NCI-H1436 (cell line): Measurements from ENCODE around the gene USP34.
"Not testable (repeated sequence)": the region's sequence is repeated elsewhere in the genome, so short reads cannot be mapped to it uniquely, and the experiment has no call there.

ENCODE experiments used
- DNase-seq: peaks from one replicate; lab custom pipeline; 2025; lab: John Stamatoyannopoulos, UW

The USP34 gene

GRCh38 chr2:61470965-61471904, at the start of gene USP34:
TSS of gene USP34 (minus strand) at chr2:61471087. CDS start at chr2:61470692, 395 bp downstream.
- peak; percentile 88 for DNase-seq

DNA sequence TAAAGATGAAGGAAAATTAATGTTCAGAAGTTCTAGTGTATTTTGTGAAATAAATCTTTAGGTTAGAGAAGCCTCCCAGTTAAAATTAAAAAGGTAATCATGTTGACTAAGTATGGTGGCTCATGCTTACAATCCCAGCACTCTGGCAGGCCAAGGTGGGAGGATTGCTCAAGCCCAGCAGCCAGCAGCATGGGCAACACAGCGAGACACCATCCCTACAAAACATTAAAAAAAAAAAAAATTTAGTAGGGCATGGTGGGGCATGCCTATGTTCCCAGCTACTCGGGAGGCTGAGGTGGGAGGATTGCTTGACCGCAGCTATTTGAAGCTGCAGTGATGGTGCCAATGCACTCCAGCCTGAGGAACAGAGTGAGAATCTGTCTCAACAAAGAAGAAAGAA, 49.4 kb upstream of the USP34 start:
- DNase-seq = no peak

DNA sequence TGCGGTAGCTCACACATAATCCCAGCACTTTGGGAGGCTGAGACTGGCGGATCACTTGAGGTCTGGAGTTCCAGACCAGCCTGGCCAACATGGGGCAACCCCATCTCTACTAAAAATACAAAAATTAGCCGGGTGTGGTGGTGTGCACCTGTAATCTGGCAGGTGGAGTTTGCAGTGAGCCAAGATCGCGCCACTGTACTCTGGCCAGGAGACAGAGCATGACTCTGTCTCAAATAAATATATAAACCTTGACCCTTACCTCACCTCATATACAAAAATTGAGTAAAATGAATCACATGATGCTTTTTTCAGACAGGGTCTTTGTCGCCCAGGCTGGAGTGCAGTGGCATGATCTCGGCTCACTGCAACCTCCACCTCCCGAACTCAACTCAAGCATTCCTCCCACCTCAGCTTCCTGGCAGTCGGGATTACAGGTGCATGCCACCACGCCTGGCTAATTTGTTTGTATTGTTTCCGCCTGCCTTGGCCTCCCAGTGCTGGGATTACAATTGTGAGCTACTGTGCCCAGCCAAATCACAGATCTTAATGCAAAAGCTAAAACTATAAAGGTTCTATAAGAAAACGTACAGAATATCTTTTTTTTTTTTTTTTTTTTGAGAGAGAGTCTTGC, 42.0 kb upstream of the USP34 start:
- no peak for DNase-seq

DNA sequence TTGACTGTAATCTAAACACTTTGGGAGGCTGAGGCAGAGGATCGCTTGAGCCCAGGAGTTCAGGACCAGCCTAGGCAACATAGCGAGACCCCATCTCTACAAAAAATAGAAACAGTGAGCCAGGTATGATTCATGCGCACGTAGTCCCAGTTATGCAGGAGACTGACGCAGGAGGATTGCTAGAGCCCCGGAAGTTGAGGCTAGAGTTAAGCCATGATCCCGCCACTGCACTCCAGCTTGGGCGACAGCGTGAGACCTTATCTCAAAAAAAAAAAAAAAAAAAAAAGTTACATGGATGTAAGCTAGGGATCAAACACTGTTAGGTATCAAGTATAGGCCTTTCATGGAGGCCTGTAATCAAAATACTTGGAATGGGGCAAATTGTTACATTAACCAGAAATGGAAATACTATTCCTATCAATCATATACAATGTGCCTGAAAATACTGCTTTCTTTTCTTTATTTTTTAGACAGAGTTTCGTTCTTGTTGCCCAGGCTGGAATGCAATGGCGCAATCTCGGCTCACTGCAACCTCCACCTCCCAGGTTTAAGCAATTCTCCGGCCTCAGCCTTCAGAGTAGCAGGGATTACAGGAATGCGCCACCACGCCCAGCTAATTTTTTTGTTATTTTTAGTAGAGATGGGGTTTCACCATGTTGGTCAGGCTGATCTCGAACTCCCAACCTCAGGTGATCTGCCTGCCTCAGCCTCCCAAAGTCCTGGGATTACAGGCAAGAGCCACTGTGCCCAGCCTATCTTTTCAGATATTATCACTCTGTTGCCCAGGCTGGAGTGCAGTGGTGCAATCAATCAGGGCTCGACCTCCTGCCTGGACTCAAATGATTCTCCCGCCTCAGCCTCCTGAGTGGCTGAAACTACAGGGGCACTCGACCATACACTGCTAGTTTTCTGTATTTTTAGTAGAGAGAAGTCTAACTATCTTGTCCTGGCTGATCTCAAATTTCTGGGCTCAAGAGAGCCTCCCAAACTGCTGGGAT, 40.1 kb upstream of the USP34 start:
- DNase-seq = no peak

- DNase-seq = no peak
Observed at GRCh38 chr2:61504949-61505348, 34.1 kb upstream of the USP34 start.

DNA sequence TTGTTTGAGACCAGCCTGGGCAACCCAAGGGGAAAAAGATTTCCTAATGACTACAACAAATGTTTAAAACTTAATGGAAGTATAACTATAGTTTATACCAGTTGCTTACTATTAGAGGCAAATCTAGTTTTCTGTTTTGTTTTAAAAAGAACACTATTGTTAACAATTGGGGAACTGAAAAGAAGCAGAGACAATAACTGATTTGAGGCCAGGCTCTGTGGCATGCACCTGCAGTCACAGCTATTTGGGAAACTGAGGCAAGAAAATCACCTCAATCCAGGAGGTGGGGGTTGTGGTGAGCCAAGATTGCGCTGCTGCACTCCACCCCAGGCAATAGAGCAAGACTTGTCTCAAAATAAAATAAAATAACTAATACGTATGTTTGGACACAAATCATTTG, 28.2 kb upstream of the USP34 start:
- DNase-seq = no peak

GRCh38 chr2:61493523-61493942, 22.6 kb upstream of the USP34 start:
- DNase-seq = no peak

DNA sequence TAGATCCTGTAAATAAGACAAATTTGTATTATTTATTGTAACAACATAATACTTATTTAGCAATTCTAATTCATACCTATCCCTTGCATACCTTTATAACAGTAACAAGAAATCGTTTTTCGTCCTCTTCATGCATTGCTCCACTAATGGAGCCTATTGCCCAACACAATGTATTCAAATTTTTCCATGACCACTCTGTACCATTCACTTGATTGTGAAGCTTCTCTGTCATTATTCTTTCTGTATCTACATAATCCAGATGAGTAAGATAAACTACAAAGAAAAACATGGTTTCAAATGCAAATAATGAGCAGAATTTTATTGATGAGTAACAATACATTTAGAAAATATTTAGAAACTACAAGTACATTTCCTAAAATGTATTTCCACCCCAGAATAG, 21.6 kb upstream of the USP34 start:
- no peak for DNase-seq

DNA sequence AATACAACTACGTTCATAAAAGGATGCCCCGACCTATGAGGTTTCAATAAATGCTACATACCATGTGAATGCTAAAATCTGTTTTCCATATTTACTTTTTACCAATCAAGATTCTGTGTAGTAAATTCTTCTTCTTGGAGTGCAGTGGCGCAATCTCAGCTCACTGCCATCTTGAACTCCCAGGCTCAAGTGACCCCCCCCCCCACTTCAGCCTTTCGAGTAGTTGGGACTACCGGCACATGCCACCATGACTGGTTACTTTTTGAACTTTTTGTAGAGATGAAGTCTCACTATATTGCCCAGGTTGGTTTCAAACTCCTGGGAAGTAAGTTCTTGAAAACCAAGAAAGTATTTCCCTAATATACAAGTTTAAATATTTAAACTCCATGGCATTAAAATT, 14.4 kb upstream of the USP34 start:
- DNase-seq = no peak

DNA sequence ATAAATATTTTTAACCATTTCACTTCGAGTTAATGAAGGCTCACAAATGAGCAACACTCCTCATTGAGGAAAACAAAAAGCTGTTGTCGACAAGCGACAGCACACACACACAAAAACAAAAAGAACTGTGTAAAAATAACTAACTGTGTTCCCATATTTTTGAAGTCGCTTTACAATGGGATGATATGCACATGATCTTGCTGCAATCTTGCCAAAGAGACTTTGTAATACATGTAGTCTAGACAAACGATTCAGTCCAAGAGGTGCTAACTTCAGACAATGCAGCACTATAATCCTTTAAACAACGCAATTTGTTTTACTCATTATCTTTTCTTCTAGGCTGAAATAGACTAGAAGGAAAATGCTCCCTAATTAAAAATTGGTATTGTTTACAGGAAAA, 7.2 kb upstream of the USP34 start:
- no peak for DNase-seq

DNA sequence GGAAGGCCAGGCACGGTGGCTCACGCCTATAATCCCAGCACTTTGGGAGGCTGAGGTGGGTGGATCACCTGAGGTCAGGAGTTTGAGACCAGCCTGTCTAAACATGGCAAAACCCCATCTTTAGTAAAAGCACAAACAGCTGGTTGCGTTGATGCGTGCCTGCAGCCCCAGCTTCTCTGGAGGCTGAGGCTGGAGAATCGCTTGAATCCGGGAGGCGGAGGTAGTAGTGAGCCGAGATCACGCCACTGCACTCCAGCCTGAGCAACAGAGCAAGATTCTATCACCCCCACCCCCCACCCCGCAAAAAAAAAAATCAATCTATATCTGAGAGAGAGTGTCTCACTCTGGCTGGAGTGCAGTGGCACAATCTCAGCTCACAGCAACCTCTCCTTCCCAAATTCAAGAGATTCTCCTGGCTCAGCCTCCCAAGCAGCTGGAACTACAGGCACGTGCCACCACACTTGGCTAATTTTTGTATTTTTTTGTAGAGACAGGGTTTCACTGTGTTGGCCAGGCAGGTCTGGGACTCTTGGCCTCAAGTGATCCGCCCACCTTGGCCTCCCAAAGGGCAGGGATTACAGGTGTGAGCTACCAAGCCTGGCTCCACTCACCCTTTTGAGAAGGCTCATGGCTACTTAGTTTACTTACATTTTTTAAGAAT, 6.2 kb upstream of the USP34 start:
- not testable (repeated sequence) for DNase-seq

DNA sequence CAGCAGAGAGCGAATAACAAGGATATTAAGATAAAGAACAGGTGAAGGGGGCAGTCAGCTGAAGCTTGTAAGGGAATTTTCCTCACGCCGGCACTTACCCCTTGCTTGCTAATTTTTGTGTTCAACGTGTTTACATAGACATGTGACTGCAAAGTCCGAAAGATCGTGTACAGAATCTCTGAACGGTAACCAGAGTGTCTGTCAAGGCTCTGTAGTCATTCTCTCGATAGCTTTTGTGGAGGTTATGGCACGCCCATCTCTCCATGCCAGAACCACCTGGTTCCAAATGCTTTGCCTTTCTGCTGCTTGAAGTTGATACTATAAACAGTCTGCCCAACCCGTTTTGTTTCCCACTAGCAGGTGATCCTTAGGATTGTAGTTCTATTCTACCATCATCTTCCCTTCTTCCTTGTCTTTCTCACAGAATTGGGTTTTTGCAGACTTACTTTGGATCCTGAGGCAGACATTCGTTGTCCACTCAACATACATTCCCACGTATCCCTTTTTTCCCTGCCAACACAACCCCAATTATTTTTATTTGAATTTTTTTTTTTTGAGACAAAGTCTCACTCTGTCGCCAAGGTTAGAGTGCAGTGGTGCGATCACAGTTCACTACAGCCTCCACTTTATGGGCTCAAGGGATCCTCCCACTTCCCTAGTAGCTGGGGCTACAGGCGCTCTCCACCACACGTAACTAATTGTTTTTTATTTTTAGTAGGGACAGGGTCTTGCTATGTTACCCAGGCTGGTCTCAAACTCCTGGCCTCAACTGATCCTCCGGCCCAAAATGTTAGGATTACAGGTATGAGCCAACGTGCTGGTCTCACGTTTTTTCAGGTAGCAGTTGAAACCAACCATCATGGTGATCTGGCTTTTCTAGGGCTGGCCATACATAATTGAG, 1.3 kb upstream of the USP34 start:
- DNase-seq = no peak

DNA sequence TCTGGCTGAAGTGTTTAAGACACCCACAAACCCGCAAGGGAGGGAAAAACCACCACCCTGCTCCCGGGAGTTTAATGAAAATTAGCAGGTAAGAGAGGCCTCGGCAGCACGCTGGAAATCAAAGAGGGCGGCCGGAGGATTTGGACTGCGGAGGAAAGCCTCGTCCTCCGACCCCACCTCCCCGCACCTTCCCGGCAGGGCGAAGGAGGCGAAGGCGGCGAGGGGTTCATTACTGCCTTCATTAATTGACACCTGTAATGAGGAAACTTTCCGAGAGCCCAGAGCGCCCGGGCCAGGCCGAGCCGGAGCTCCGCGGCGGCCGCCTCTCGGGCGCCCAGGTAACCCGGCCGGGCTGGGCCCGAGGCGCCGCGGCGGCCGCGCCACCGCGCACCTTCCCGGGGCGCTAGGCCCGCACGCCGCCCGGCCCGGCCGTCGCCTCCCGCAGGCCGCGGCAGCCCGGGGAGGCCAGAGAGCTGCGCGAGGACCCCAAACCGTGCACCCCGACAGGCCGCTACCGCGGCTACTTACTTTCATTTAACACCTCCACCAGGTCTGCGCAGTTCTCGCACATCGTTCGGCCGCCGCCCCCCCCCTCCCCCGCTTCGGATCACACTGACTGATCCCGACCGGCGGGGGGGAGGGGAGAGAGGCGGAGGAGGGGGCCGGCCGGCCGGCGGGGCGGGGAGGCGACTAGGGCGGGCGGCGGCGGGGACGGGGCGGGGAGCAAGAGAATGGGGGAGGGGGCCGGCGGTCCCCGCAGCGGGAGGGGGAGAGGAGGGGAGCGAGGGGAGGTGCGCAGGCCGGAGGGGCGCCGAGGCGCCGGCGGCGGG, 550 bp downstream of the USP34 start:
- DNase-seq = peak; percentile 80

DNA sequence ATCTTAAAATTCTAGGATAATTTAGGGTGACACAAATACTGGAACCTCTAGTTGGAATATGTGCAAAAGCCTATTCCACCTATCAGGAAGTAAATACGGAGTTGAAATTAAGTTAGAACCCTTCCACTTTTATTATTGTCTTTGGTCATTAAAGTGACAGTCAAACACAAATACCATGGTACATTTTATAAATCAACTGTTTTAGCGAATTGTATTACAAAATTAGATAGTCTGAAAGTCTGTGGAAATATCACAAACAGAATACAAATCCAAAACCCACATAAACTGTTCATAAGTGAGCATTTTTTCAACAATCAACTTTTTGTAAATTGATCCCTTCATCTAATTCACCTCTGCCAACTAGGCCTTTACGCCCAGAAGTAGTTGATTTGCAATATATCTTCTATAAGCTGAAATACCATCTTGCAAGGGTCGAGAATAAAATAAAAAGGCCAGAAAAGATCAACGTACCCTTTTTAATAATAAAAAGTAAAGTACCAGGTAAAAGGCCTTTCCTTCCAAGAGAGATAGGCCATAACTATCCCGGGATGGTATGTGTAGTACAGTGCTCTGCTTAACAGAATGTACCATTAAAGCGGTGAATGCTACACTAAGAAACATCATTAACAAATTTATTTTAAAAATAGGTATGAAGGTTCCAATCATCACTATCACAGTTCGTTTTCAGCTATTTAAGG, 1.3 kb downstream of the USP34 start:
- DNase-seq = no peak

DNA sequence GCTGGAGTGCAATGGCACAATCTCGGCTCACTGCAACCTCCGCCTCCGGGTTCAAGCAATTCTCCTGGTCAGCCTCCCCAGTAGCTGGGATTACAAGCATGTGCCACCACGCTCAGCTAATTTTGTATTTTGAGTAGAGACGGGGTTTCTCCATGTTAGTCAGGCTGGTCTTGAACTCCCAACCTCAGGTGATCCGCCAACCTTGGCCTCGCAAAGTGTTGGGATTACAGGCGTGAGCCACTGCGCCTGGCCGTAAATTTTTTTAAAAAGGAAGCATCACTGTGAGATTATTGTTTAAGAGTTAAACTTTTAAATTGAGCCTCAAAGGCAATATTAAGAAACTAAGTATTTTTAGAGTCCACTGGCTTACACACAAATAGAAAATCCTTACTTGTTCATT, 2.7 kb downstream of the USP34 start:
- not testable (repeated sequence) for DNase-seq

DNA sequence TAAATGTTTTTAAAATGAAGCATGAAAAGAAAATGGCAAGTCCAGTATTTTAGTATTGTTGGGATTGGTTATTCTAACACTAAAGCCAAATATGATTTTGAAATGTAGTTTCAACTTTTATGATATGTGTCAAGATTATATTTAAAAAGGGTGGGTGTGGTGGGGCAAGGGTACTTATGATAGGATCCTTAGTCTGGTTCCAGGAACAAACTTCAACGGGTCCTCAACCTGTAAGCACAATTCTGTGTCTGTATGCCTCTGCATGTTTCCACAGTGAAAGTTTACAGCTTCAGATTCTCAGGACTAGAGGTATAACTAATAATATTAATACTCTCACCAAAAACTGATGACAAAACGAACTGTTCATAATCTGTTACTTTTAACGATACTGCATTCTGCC, 5.8 kb downstream of the USP34 start:
- no peak for DNase-seq

GRCh38 chr2:61463769-61464475, 7.0 kb downstream of the USP34 start:
- DNase-seq = no peak

DNA sequence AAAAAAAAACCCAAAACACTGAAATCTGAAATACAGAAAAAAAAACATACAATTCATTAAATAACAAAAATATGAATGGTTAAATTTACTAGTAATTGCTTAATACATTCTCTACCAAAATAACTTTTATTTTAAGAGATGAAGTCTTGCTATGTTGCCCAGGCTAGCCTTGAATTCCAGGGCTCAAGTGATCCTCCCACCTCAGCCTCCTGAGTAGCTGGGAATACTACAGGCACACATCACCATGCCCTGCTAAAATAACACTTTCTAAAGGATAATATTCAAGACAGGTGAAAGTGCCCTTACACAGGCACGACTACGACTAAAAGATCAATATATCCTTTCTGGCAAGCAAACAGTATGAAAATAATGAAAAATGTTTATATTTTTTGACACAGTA, 9.5 kb downstream of the USP34 start:
- no peak for DNase-seq
